ENCODE data around the gene SNU13.
"Not testable (repeated sequence)": the region's sequence is repeated elsewhere in the genome, so short reads cannot be mapped to it uniquely, and the experiment has no call there.

DNA sequence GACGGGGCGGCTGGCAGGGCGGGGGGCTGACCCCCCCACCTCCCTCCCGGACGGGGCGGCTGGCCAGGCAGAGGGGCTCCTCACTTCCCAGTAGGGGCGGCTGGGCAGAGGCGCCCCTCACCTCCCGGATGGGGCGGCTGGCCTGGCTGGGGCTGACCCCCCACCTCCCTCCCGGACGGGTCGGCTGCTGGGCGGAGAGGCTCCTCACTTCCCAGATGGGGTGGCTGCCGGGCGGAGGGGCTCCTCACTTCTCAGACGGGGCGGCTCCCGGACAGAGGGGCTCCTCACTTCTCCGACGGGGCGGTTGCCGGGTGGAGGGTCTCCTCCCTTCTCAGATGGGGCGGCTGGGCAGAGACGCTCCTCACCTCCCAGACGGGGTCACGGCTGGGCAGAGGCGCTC is 57.6 kb downstream of the SNU13 start:
- TF ChIP-seq, protein P1, sequence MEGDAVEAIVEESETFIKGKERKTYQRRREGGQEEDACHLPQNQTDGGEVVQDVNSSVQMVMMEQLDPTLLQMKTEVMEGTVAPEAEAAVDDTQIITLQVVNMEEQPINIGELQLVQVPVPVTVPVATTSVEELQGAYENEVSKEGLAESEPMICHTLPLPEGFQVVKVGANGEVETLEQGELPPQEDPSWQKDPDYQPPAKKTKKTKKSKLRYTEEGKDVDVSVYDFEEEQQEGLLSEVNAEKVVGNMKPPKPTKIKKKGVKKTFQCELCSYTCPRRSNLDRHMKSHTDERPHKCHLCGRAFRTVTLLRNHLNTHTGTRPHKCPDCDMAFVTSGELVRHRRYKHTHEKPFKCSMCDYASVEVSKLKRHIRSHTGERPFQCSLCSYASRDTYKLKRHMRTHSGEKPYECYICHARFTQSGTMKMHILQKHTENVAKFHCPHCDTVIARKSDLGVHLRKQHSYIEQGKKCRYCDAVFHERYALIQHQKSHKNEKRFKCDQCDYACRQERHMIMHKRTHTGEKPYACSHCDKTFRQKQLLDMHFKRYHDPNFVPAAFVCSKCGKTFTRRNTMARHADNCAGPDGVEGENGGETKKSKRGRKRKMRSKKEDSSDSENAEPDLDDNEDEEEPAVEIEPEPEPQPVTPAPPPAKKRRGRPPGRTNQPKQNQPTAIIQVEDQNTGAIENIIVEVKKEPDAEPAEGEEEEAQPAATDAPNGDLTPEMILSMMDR (IDR thresholded peaks at IDR 0.05): not testable (repeated sequence)
- not testable (repeated sequence) for TF ChIP-seq POLR2A, POLR2AphosphoS5 (IDR thresholded peaks at IDR 0.05)
